Lung (tissue), 12 donors: ENCODE measurements around the gene FARP1. TPM values are rescaled to one million over a fixed set of nuclear protein-coding genes. Genes with fewer than 3 reads are reported as not detected.

Source experiments
- ATAC-seq: fragments of 200-7000 bp; cut with Tn5 transposase; one replicate; pipeline ENCODE4 v1.9.1; 2020; ENCODE audit warnings: moderate number of reproducible peaks; ENCODE audit not compliant: insufficient read depth, low FRiP score
- DNase-seq, 3 donors: peaks; one replicate each; pipeline ENCODE4 v3.0.0-alpha.2; 2013 to 2017
- H3K27ac ChIP-seq, 2 donors: one replicate each; pipeline ENCODE4 v1.5.1; 2013; ENCODE audit warnings: mild to moderate bottlenecking in 2 of 2, moderate library complexity in 2 of 2, control low read depth in 1 of 2, inconsistent platforms in 1 of 2, low read depth in 1 of 2, low read length in 1 of 2
- H3K27me3 ChIP-seq, 3 donors: one replicate each; pipeline ENCODE4 v1.5.1; 2013; ENCODE audit warnings: low read length in 2 of 3; ENCODE audit not compliant: control insufficient read depth in 3 of 3, insufficient read depth in 3 of 3
- H3K36me3 ChIP-seq, 4 donors: one replicate each; pipeline ENCODE4 v1.5.1; 2013; ENCODE audit warnings: low read length in 4 of 4, mild to moderate bottlenecking in 1 of 4, moderate library complexity in 1 of 4; ENCODE audit not compliant: control insufficient read depth in 4 of 4, insufficient read depth in 4 of 4
- H3K4me1 ChIP-seq, 5 donors: one replicate each; pipeline ENCODE4 v1.5.1; 2013; ENCODE audit warnings: low read length in 5 of 5, mild to moderate bottlenecking in 2 of 5, moderate library complexity in 1 of 5; ENCODE audit not compliant: control insufficient read depth in 5 of 5, insufficient read depth in 5 of 5
- H3K4me3 ChIP-seq: one replicate; pipeline ENCODE4 v1.5.1; 2013; ENCODE audit warnings: mild to moderate bottlenecking, control low read depth, moderate library complexity
- H3K9ac ChIP-seq, 2 donors: one replicate each; pipeline ENCODE4 v1.5.1; 2013; ENCODE audit warnings: low read length in 2 of 2, control low read depth in 1 of 2; ENCODE audit not compliant: insufficient read depth in 1 of 2
- H3K9me3 ChIP-seq, 4 donors: one replicate each; pipeline ENCODE4 v1.5.1; 2013; ENCODE audit warnings: low read length in 3 of 4, mild to moderate bottlenecking in 1 of 4, moderate library complexity in 1 of 4; ENCODE audit not compliant: control insufficient read depth in 4 of 4, insufficient read depth in 3 of 4
- CTCF ChIP-seq: IDR thresholded peaks from 2 replicates; pipeline ENCODE4 v1.5.1; 2012; ENCODE audit warnings: mild to moderate bottlenecking; ENCODE audit errors: control extremely low read depth, extremely low read depth
- WGBS, 2 donors: extraction: QIAGEN DNeasy Blood & Tissue Kit; methylation state at CpG; one replicate each; pipeline ENCODE4 v1.1.7; 2013; 5-methylcytosine and 5-hydroxymethylcytosine counted together
- polyA plus RNA-seq, 2 donors: library from polyadenylated mRNA; stranded (reverse); fragments of 200-250 nt; gene quantifications; one replicate each; pipeline ENCODE4 v1.2.1, GENCODE V29; 2013
- total RNA-seq, 2 donors: library from RNA; depleted of rRNA in 1 of 2; stranded (reverse); fragments of >200 nt in 1 of 2; gene quantifications; one replicate each; pipeline ENCODE4 v1.2.1, GENCODE V29; 2014 to 2021
- donor health status: control.
- donor health status: control.
- donor health status: Bipolar disorder and iron deficiency.
- donor health status: healthy.
- donor health status: DM: yes; HTN: yes; CAD: no.

Gene FARP1
- total and polyA plus RNA-seq, 4 donors, result 20.8 to 102 (median 54.4) TPM

GRCh38 chr13:98111168-98112098 lies 31.5 kb upstream of the FARP1 start:
- Histone ChIP-seq H3K27ac (no peak overlapping the region), H3K4me1 (peaks cover 0 to 5% (median 0%) of the 10 kb centered on the region in 5 donors), H3K27me3 (no peaks in the 10 kb centered on the region), H3K36me3 (no peaks in the 10 kb centered on the region), H3K9me3 (no peaks in the 10 kb centered on the region), H3K9ac (no peak overlapping the region), H3K4me3 (no peak overlapping the region)
- ATAC-seq, result no peak
- 86 to 89% methylated on average over 10 of the region's 10 CpGs for WGBS, 2 donors
- DNase-seq, result no peak
- TF ChIP-seq CTCF, result no peak

GRCh38 chr13:98112456-98112855 lies 30.4 kb upstream of the FARP1 start:
- 90 to 98% methylated on average over 3 of the region's 3 CpGs for WGBS, 2 donors
- no peak for ATAC-seq
- no peaks in the 10 kb centered on the region for H3K9me3 ChIP-seq

GRCh38 chr13:98118865-98119264 lies 24.0 kb upstream of the FARP1 start:
- Histone ChIP-seq H3K36me3 (no peaks in the 10 kb centered on the region), H3K9me3 (peaks cover 0 to 4% (median 1%) of the 10 kb centered on the region in 4 donors), H3K9ac (no peak overlapping the region), H3K27ac (no peak overlapping the region), H3K4me3 (no peak overlapping the region), H3K4me1 (no peaks in the 10 kb centered on the region), H3K27me3 (no peaks in the 10 kb centered on the region)
- no peak for TF ChIP-seq CTCF
- DNase-seq, result no peak
- no peak for ATAC-seq

More at GRCh38 chr13:98112456-98112855, 30.4 kb upstream of the FARP1 start:
- Histone ChIP-seq H3K36me3 (no peaks in the 10 kb centered on the region), H3K27ac (no peak overlapping the region), H3K9ac (no peak overlapping the region), H3K27me3 (no peaks in the 10 kb centered on the region), H3K4me3 (no peak overlapping the region), H3K4me1 (peaks cover 0 to 5% (median 0%) of the 10 kb centered on the region in 5 donors)
- no peak for TF ChIP-seq CTCF
- DNase-seq, result no peak
